ENCODE measurements around the gene WIPF2.

- TF ChIP-seq CTCF (IDR thresholded peaks at IDR 0.05; ENCODE audit: low read depth, low read length) = no peak
- TF ChIP-seq EZH2phosphoT487 (IDR thresholded peaks at IDR 0.05; ENCODE audit: low read depth) = no peak
These were observed 44.6 kb upstream of the WIPF2 start for GRCh38 chr17:40174514-40174913.

All from OCI-LY3 (cell line).